Measurements from ENCODE around the gene SLC26A9.

SLC26A9 gene

GRCh38 chr1:205928317-205928716, 14.9 kb downstream of the SLC26A9 start:
- no peaks in the 10 kb centered on the region; the same call in 1 of the 2 replicates for H3K27me3 ChIP-seq (ENCODE audit: insufficient read depth, low read depth)
- no peaks in the 10 kb centered on the region for H3K36me3 ChIP-seq (ENCODE audit: insufficient read depth)
- no peak overlapping the region for H3K27ac ChIP-seq
- no peaks in the 10 kb centered on the region for H3K79me2 ChIP-seq (ENCODE audit: insufficient read depth, low read depth)
- H3K9ac ChIP-seq = no peak overlapping the region
- H3K4me2 ChIP-seq = no peak overlapping the region
- no peak for TF ChIP-seq CTCF (conservative IDR thresholded peaks at IDR 0.05; ENCODE audit: low read depth, low read length)
- no peak overlapping the region for H3K4me3 ChIP-seq (IDR thresholded peaks at IDR 0.05; ENCODE audit: insufficient read depth, low read depth, low read length)
- H3K4me1 ChIP-seq (ENCODE audit: low read depth, poor library complexity, severe bottlenecking) = no peaks in the 10 kb centered on the region
- no peaks in the 10 kb centered on the region for H4K20me1 ChIP-seq (ENCODE audit: insufficient read depth)
- H2AFZ ChIP-seq (ENCODE audit: low read depth) = no peak overlapping the region

- H4K20me1 ChIP-seq (ENCODE audit: insufficient read depth) = no peaks in the 10 kb centered on the region
- H3K4me3 ChIP-seq (IDR thresholded peaks at IDR 0.05; ENCODE audit: insufficient read depth, low read depth, low read length) = no peak overlapping the region
- no peaks in the 10 kb centered on the region for H3K4me1 ChIP-seq (ENCODE audit: low read depth, poor library complexity, severe bottlenecking)
- no peak overlapping the region for H3K9ac ChIP-seq
- no peaks in the 10 kb centered on the region for H3K79me2 ChIP-seq (ENCODE audit: insufficient read depth, low read depth)
- H2AFZ ChIP-seq (ENCODE audit: low read depth) = no peak overlapping the region
- no peak overlapping the region for H3K27ac ChIP-seq
- no peaks in the 10 kb centered on the region for H3K36me3 ChIP-seq (ENCODE audit: insufficient read depth)
- H3K4me2 ChIP-seq = no peak overlapping the region
- H3K27me3 ChIP-seq (ENCODE audit: insufficient read depth, low read depth) = no peaks in the 10 kb centered on the region; the same call in 1 of the 2 replicates
- TF ChIP-seq CTCF (conservative IDR thresholded peaks at IDR 0.05; ENCODE audit: low read depth, low read length) = no peak
Observed at GRCh38 chr1:205927676-205928075, 15.6 kb downstream of the SLC26A9 start.

- H3K4me3 ChIP-seq (IDR thresholded peaks at IDR 0.05; ENCODE audit: insufficient read depth, low read depth, low read length) = no peak overlapping the region
- no peaks in the 10 kb centered on the region; the same call in 1 of the 2 replicates for H3K27me3 ChIP-seq (ENCODE audit: insufficient read depth, low read depth)
- TF ChIP-seq CTCF (conservative IDR thresholded peaks at IDR 0.05; ENCODE audit: low read depth, low read length) = no peak
- H3K4me1 ChIP-seq (ENCODE audit: low read depth, poor library complexity, severe bottlenecking) = no peaks in the 10 kb centered on the region
- H3K4me2 ChIP-seq = no peak overlapping the region
- H3K36me3 ChIP-seq (ENCODE audit: insufficient read depth) = no peaks in the 10 kb centered on the region
- H4K20me1 ChIP-seq (ENCODE audit: insufficient read depth) = no peaks in the 10 kb centered on the region
- no peak overlapping the region for H3K27ac ChIP-seq
- no peak overlapping the region for H2AFZ ChIP-seq (ENCODE audit: low read depth)
- no peak overlapping the region for H3K9ac ChIP-seq
- no peaks in the 10 kb centered on the region for H3K79me2 ChIP-seq (ENCODE audit: insufficient read depth, low read depth)
Observed at GRCh38 chr1:205927247-205927646, 16.0 kb downstream of the SLC26A9 start.

- Histone ChIP-seq H3K36me3 (ENCODE audit: insufficient read depth) (no peaks in the 10 kb centered on the region), H2AFZ (ENCODE audit: low read depth) (no peak overlapping the region), H3K4me2 (no peak overlapping the region), H3K79me2 (ENCODE audit: insufficient read depth, low read depth) (no peaks in the 10 kb centered on the region), H3K9ac (no peak overlapping the region), H3K4me3 (IDR thresholded peaks at IDR 0.05; ENCODE audit: insufficient read depth, low read depth, low read length) (no peak overlapping the region), H3K27me3 (ENCODE audit: insufficient read depth, low read depth) (no peaks in the 10 kb centered on the region; the same call in 1 of the 2 replicates), H3K27ac (no peak overlapping the region), H3K4me1 (ENCODE audit: low read depth, poor library complexity, severe bottlenecking) (no peaks in the 10 kb centered on the region), H4K20me1 (ENCODE audit: insufficient read depth) (no peaks in the 10 kb centered on the region)
- no peak for TF ChIP-seq CTCF (conservative IDR thresholded peaks at IDR 0.05; ENCODE audit: low read depth, low read length)
Observed at GRCh38 chr1:205926636-205927035, 16.6 kb downstream of the SLC26A9 start.

Measured in KMS-11 (cell line).